GM12875 (cell line): ENCODE data around the gene HELZ.

Source experiments
- H3K4me3 ChIP-seq: one replicate; pipeline ENCODE4 v1.5.1; 2011; ENCODE audit warnings: low read depth, low read length, control low read depth
- TF ChIP-seq, protein P1 (sequence below): IDR thresholded peaks from 2 replicates; pipeline ENCODE4 v1.5.1; 2011; ENCODE audit warnings: low read depth, mild to moderate bottlenecking, control low read depth, inconsistent platforms, low read length, moderate library complexity, borderline replicate concordance; ENCODE audit not compliant: insufficient read depth

HELZ gene

DNA sequence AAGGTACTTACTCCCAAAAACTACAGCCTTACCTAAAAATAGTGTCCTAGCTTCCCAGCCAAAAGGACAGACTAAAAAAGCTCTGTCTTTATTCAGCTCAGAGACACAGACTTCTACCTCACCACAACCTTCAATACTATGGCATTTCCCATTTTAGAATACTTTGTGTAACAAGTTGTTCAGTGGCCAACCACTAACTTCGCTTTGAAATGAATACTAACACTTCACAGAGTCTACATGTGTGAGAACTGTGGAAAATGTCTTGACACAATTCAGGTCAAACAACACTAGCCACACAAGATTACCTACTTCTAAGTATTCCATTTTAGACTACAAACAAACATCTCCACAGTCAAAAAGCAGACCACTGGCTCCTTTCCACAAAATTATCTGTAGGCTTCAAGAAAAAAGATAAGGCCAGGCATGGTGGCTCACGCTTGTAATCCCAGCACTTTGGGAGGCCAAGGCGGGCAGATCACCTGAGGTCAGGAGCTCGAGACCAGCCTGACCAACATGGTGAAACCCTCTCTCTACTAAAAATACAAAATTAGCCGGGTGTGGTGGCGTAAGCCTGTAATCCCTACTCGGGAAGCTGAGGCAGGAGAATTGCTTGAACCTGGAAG, 3.2 kb downstream of the HELZ start:
- H3K4me3 ChIP-seq = no peak overlapping the region
- TF ChIP-seq, protein P1, sequence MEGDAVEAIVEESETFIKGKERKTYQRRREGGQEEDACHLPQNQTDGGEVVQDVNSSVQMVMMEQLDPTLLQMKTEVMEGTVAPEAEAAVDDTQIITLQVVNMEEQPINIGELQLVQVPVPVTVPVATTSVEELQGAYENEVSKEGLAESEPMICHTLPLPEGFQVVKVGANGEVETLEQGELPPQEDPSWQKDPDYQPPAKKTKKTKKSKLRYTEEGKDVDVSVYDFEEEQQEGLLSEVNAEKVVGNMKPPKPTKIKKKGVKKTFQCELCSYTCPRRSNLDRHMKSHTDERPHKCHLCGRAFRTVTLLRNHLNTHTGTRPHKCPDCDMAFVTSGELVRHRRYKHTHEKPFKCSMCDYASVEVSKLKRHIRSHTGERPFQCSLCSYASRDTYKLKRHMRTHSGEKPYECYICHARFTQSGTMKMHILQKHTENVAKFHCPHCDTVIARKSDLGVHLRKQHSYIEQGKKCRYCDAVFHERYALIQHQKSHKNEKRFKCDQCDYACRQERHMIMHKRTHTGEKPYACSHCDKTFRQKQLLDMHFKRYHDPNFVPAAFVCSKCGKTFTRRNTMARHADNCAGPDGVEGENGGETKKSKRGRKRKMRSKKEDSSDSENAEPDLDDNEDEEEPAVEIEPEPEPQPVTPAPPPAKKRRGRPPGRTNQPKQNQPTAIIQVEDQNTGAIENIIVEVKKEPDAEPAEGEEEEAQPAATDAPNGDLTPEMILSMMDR = no peak

DNA sequence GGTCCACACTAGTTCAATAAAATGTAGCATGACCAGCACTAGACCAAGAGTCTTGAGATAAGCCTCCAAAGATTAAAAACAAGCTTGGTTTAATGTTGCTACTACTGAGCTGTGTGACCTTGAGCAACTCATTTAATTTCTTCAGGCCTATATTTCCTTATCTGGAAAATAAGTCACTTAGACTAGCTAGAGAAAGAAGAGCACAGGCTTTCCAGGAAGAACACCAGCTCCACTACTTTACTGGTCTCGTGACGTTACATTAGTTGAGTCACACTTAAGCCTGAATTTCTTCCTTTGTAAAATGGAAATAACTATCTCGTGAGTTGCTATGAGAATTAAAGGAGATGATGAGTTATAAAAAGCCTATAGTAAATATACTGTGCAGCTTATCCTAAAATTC, 5.4 kb downstream of the HELZ start:
- TF ChIP-seq, protein P1 = no peak
- no peak overlapping the region for H3K4me3 ChIP-seq

DNA sequence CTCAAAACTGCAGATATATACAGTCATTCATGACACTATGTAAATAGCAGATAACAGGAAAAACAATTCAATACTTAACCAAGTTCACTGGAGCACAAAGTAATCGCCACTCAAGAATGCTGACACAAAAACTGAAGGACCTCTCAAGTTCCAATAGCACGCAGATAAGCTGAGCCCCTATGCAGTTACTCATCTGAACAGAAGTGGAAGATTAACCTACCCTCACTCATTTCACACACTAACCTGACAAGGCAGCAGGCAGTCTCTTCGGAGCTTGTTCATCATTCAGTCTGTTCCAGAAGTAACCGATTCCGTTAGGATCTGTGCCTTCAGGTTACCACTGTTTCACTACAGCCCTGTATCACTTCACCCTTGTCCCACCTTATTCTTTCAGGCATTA, 6.0 kb downstream of the HELZ start:
- TF ChIP-seq, protein P1 = no peak
- no peak overlapping the region for H3K4me3 ChIP-seq

DNA sequence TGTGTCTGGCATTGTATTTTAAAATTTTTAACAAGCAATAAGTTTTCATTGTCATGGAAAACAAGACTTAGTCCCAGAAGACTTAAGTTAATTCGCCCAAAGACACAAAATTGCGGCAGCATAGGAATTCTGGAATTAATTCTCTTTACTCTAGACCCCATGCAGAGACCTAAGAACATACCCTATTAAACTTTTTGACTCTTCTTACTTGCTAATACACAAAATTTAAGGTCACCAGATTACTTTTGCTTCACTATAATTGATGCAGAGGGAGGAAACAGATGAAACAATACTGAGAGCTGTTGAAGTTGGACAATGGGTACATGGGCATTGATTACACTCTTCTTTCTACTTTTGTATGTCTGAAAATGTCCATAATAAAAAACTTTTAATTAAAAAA, 12.6 kb downstream of the HELZ start:
- TF ChIP-seq, protein P1 = no peak
- H3K4me3 ChIP-seq = no peak overlapping the region

DNA sequence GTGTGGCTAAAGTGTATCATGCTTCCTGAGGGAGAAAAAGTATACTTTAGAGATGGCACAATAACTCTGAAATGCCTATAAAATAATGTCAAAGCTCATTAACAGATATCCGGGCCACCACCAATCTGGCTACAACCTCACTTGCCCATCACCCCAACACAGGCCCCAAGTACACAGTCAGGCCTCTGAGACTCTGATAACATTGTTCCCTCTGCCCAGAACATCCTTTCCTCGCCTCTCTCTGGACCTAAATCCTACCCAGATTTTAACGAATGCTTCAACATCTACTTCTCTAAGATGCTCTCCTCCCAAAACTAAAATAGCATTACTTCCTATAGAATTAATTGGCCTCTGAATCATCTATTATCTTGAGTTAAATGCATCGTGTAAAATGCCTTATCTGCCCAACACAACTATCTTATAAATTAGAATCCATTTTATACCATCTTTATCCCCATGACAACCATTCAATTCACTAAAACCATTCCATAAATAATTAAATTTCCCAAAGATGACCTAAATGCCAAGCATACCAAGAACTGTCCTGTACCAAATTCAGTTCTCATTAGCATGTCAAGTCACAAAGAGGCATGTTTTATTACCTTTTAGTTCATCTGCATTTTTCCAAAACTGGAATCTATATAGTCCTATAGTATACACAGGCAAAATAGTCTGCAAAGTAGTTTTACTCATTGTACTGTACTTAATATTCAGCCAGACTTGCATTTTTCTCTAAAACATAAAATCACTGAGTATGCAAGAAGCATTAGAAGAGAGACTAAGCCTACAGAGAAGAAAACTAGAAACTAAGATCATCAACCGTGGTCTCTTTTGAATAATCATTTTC, 15.7 kb downstream of the HELZ start:
- no peak overlapping the region for H3K4me3 ChIP-seq
- TF ChIP-seq, protein P1 = no peak

DNA sequence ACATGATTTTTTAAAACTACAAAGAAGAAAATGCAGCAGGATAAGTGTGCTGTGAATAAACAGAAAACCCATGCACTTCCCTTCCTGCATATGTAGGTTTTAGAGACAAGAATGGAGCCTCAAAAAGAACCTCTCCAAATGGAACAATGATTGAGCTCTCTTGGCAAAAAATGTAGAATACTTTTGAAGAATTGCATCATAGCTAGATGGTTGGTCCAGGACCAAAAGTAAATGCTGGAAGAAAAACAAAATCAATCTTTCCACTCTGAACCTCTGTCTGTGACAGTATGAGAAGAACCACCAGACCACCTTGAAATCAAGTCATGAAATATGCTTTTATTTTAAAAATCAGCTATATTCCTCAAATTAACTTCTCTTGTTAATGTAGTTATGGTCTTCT, 17.5 kb downstream of the HELZ start:
- H3K4me3 ChIP-seq = no peak overlapping the region
- TF ChIP-seq, protein P1 = no peak

DNA sequence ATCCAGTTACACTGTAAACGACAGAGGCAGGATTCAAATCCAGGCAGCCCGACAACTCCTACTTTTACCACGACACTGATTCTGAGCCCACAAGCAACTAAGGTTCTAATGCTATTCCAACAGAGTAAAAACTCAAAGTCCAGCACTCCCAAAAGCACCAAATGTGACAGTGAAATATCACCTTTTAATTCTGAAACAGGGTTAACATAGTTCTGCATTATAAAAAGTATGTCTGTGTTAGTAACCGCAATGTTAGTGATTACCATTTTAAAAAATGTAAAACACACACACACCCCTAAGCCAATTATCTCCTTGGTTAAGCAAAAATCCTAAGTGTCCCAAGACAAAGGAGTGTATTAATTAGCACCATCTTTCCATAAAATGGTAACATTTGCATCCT, 19.7 kb downstream of the HELZ start:
- no peak overlapping the region for H3K4me3 ChIP-seq
- TF ChIP-seq, protein P1 = no peak
